GM12874 (cell line): ENCODE data around the gene ARFGEF2.

Experiments used
- TF ChIP-seq, protein P1 (sequence below): IDR thresholded peaks from 2 replicates; pipeline ENCODE4 v1.5.1; 2011; ENCODE audit warnings: low read depth, mild to moderate bottlenecking, control low read depth, low read length, moderate library complexity; ENCODE audit not compliant: insufficient read depth

Gene ARFGEF2

DNA sequence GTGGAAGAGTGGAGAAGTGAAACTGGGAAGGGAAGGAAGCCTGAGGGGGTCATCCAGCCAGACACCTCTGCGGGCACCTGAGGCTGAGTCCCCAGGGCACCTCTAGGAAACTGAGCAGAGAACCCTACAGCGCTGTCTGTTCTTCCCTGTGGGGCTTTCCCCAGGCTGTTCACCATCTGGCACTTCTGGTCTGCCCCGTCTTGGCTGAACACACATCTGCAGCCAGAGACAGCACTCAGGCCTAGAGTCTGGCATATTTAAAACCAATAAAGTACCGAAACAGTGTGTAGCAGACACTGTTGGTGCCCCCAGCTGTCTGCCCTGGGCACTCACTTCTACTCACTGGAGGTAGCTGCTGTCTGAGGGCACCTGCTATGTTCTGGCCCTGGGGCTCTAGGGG, 9.4 kb upstream of the ARFGEF2 start:
- TF ChIP-seq, protein P1, sequence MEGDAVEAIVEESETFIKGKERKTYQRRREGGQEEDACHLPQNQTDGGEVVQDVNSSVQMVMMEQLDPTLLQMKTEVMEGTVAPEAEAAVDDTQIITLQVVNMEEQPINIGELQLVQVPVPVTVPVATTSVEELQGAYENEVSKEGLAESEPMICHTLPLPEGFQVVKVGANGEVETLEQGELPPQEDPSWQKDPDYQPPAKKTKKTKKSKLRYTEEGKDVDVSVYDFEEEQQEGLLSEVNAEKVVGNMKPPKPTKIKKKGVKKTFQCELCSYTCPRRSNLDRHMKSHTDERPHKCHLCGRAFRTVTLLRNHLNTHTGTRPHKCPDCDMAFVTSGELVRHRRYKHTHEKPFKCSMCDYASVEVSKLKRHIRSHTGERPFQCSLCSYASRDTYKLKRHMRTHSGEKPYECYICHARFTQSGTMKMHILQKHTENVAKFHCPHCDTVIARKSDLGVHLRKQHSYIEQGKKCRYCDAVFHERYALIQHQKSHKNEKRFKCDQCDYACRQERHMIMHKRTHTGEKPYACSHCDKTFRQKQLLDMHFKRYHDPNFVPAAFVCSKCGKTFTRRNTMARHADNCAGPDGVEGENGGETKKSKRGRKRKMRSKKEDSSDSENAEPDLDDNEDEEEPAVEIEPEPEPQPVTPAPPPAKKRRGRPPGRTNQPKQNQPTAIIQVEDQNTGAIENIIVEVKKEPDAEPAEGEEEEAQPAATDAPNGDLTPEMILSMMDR = no peak

DNA sequence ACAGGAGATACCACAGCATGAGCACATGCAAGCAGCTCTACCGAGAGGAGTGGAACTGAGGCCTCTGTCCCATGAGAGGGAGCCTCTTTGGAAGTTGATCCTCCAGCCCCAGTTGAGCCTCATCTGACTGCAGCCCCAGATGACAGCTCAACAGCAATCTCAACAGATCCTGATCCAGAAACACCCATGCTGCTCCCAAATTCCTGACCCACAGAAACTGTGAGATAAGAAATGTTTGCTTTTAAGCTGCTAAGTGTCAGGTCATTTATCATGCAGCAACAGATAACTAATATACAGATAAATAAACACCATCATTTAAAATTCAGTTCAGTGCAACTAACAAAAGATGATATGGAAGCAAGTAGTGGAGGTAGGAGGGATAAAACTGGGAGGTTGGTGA, 4.8 kb upstream of the ARFGEF2 start:
- TF ChIP-seq, protein P1 = no peak

DNA sequence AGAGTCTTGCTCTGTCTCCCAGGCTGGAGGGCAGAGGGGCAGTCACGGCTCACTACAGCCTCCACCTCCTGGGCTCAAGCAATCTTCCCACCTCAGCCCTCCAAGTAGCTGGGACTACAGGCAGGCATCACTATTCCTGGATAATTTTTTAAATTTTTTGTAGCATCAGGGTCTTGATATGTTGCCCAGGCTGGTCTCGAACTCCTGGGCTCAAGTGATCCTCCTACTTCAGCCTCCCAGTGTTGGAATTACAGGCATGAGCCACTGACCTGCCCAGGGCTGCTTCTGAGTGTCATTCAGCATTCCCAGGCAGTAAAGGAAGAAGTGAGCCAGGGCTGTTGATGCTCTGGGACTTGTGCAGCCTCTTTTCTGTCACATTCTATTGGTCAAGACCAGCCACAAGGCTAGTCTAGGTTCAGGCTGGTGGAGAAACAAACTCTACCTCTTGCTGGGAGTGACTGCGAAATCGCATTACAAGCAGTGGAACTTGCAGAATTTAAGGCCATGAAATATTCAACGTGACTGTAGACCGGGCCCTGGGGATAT, 2.1 kb upstream of the ARFGEF2 start:
- TF ChIP-seq, protein P1 = no peak

DNA sequence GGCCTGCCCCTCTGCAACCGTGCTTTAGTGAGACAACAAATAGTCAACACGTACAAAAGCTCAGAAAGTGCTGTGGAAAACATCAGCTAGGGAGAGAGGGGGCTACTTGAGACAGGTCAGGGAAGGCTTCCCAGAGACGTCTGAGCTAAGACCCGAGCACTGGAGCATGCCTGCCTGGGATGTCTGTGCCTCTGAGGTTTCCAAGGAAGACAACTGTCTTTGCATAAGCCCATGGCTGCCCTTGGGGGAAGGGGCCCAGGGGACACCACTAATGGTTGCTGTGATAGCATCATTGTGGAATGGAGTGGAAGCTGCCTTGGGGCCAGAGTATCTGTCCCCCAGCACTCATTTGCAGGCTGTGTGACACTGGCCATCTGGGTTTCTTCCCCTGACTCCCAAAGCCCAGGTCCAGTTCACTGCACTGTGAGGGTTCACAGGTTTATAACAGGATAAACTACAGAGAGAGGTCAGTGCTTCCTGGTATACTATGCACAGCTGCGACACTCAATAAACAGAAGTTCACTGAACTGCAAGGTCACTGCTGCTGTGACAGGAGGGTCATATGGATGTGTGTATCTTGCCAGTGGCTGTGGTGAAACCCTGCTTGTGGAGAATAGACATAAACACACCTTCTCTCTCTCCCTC, 1.5 kb upstream of the ARFGEF2 start:
- TF ChIP-seq, protein P1 = no peak

DNA sequence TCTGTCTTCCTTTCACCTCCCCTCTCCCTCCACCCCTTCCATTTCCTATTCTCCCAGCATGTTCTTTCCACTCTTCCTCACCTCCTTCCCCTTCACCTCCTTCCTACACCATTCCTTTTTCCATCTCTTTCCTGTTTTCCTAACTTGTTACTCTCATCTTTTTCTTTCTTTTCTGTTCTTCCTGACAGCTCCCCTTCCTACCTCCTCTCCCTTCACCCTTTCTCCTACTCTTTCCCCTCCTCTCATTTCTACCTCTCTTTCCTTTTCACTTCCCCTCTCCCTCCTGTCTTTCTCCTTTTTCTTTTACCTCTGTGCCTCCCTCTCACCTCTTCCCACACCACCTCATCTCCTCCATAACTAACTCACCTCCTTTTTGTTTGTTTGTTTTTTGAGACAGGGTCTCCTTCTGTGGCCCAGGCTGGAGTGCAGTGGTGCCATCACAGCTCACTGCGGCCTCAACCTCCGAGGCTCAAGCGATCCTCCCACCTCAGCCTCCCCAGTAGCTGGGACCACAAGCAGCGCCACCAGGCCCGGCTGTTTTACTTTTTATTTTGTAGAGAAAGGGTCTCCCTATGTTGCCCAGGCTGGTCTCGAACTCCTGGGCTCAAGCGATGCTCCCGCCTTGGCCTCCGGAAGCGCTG, 864 bp upstream of the ARFGEF2 start:
- TF ChIP-seq, protein P1 = no peak

DNA sequence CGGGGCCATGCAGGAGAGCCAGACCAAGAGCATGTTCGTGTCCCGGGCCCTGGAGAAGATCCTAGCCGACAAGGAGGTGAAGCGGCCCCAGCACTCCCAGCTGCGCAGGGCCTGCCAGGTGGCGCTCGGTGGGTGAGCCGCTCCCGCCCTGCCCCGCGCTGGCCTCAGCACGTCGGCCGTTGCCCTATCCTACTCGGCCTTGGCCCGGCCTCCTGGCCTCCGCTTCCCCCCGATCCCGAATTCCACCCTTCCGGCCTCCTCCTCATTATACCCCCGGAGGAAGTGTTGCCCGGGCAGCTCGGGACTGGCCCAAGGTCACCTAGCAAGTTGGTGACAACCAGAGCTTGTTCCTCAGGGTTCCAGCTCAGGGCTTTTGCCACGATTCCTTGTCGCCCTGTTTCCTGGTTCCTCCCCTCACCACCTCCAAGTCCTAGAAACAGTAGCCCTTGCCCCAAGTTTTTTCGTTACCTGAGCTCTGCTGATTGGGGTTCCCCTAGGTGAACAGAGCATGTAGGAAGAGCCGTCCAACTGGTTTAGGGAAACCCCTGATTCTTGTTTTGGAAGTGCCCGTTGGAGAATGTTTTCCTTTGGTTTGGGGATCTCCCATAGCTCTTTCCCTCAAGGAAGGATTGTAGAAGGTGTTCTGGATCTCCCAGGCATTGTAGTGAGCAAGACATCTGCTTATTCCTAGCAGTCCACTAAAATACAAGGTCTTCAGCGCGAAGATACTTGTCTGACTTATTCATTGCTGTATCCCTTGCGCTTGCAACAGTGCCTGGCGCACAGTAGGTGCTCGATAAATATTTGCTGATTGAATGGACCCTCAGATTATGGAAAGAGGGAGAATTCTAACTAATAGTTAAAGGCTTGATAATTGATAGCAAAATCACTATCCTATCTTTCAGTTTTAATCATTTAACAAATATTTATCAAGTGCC, 641 bp downstream of the ARFGEF2 start:
- TF ChIP-seq, protein P1 = no peak

DNA sequence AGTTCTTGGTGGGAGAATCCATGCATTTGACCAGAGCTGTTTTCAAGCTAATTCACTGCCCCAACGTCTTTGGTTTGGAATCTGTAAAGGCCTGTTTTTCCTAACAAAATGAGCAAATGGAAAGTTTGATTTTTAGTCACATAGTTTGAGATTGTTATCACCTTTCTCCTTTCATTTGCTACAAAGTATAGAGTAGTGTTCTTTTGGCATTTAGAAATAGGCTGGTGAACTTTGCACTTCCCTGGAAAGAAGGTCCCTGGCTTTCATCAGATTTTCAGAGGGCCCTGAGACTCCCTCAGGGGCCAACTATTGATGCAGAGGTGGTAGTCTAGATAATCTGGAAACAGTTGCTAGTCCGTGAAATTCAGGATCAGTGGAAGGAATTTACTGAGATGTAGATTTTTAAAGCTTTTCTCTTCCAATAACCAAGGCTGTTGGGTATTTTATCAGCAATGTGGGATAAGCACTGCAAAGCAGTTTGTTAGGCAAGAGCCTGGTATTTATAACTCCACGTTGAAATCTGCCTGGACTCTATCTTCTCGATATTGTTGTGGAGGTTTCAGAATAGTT, 1.7 kb downstream of the ARFGEF2 start:
- TF ChIP-seq, protein P1 = no peak
